ENCODE data around the gene SMC4.
A peak's percentile ranks its signal among the peaks of the same experiment; 100 is the strongest.

- TF ChIP-seq TP53 (CRISPR knock-in tag; IDR thresholded peaks at IDR 0.05): no peak
- TF ChIP-seq SMC3 (IDR thresholded peaks at IDR 0.05): no peak
- no peak for TF ChIP-seq EP300 (IDR thresholded peaks at IDR 0.05)
- TF ChIP-seq, protein P1, sequence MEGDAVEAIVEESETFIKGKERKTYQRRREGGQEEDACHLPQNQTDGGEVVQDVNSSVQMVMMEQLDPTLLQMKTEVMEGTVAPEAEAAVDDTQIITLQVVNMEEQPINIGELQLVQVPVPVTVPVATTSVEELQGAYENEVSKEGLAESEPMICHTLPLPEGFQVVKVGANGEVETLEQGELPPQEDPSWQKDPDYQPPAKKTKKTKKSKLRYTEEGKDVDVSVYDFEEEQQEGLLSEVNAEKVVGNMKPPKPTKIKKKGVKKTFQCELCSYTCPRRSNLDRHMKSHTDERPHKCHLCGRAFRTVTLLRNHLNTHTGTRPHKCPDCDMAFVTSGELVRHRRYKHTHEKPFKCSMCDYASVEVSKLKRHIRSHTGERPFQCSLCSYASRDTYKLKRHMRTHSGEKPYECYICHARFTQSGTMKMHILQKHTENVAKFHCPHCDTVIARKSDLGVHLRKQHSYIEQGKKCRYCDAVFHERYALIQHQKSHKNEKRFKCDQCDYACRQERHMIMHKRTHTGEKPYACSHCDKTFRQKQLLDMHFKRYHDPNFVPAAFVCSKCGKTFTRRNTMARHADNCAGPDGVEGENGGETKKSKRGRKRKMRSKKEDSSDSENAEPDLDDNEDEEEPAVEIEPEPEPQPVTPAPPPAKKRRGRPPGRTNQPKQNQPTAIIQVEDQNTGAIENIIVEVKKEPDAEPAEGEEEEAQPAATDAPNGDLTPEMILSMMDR (IDR thresholded peaks at IDR 0.05): 0 out of 3 replicates have a peak, but pooled peaks have one; percentile 8
- TF ChIP-seq POLR2A (IDR thresholded peaks at IDR 0.05; ENCODE audit: low read length): peak; percentile 74
- no peak for TF ChIP-seq RNF2 (IDR thresholded peaks at IDR 0.05; ENCODE audit: borderline replicate concordance, low read depth)
- TF ChIP-seq NR3C1 (IDR thresholded peaks at IDR 0.05): no peak
- TF ChIP-seq CEBPB (IDR thresholded peaks at IDR 0.05): no peak
These were observed 50.5 kb downstream of the SMC4 start, which contains the start of gene TRIM59 for GRCh38 chr3:160449636-160450598.
